ENCODE data around the gene ZNF432. TPM values are rescaled to one million over a fixed set of nuclear protein-coding genes. Genes with fewer than 3 reads are reported as not detected.
A peak's percentile ranks its signal among the peaks of the same experiment; 100 is the strongest.

Gene ZNF432
- total and polyA plus RNA-seq, 10 of the 15 experiments (the other 5 are each of a cell fraction or from before 2014, with no cell fraction given), result 1.7 to 7.2 (median 4.3) TPM

- TF ChIP-seq ELK1 (IDR thresholded peaks at IDR 0.05; ENCODE audit: low read depth, low read length), result peak; percentile 63; the same call in 1 of the 2 replicates
- no peak for TF ChIP-seq IRF4 (IDR thresholded peaks at IDR 0.05; ENCODE audit: low read depth, low read length)
- TF ChIP-seq NR2C1 (IDR thresholded peaks at IDR 0.05), result peak; percentile 93
- TF ChIP-seq EP300 (IDR thresholded peaks at IDR 0.05; ENCODE audit: borderline replicate concordance in 1 of 2, control insufficient read depth in 1 of 2, low read depth in 2 of 2, low read length in 2 of 2), result no peak
- no peak; the same call in 1 of the 2 replicates for TF ChIP-seq HSF1 (IDR thresholded peaks at IDR 0.05; ENCODE audit: low read depth, low read length)
- TF ChIP-seq HDGF (IDR thresholded peaks at IDR 0.05), result peak; percentile 28; the same call in 1 of the 2 replicates
- peak in 1 of 2 experiments; percentile 77; a peak in 2 of 4 replicates for TF ChIP-seq SRF (IDR thresholded peaks at IDR 0.05; ENCODE audit: low read depth in 2 of 2, low read length in 2 of 2)
- TF ChIP-seq E2F8 (IDR thresholded peaks at IDR 0.05; ENCODE audit: low read depth, partially characterized antibody), result no peak
- TF ChIP-seq CTCF (IDR thresholded peaks at IDR 0.05 in 2 of 3, conservative IDR thresholded peaks at IDR 0.05 in 1 of 3; ENCODE audit: control insufficient read depth in 2 of 3, extremely low read depth in 1 of 3, insufficient read depth in 1 of 3, low read depth in 3 of 3, low read length in 3 of 3), result no peak
- TF ChIP-seq E2F4 (IDR thresholded peaks at IDR 0.05; ENCODE audit: low read depth, low read length), result no peak
- TF ChIP-seq ESRRA (IDR thresholded peaks at IDR 0.05; ENCODE audit: low read length), result no peak; the same call in 1 of the 2 replicates
- no peak for TF ChIP-seq SKIL (IDR thresholded peaks at IDR 0.05; ENCODE audit: low read depth, poor library complexity, severe bottlenecking)
- no peak for TF ChIP-seq NFIC (IDR thresholded peaks at IDR 0.05; ENCODE audit: low read depth, low read length)
Measured at GRCh38 chr19:51986309-51987291, 62.0 kb downstream of the ZNF432 start, which contains the start of gene ZNF350 (continued).
